SK-N-SH (cell line): ENCODE data around the gene SPTB. TPM values are rescaled to one million over a fixed set of nuclear protein-coding genes. Genes with fewer than 3 reads are reported as not detected.

ENCODE experiments used
- CTCF ChIA-PET: fragments of 300-600, 350-600 bp; formaldehyde crosslinking; extraction: SDS; loops from one replicate; lab custom pipeline; 2021; lab: Yijun Ruan, JAX
- POLR2A ChIA-PET: fragments of 350-600 bp; sonication (Branson Sonifier 250); formaldehyde crosslinking; extraction: SDS; loops from one replicate; lab custom pipeline; 2020; ENCODE audit warnings: antibody characterized with exemption, inconsistent platforms; lab: Yijun Ruan, JAX
- DNase-seq: peaks from one replicate; pipeline ENCODE4 v3.0.0; 2012
- H2AFZ ChIP-seq: fragments of 200-600 bp; sonication (generic); 2 replicates; pipeline ENCODE4 v1.8.1; 2016; ENCODE audit warnings: antibody characterized with exemption, mild to moderate bottlenecking, low read depth
- H3F3A ChIP-seq: fragments of 200-600 bp; sonication (generic); replicated peaks from 2 replicates; pipeline ENCODE3; 2016; ENCODE audit warnings: antibody characterized with exemption, mild to moderate bottlenecking; ENCODE audit not compliant: insufficient read depth
- H3K27ac ChIP-seq, 2 experiments: fragments of 200-500 bp in 1 of 2; fragments of 200-600 bp in 1 of 2; sonication (Bioruptor generic) in 1 of 2; sonication (generic), shearing (Covaris generic) in 1 of 2; 2 replicates each; pipeline versions ENCODE4 v1.5.1 to v1.6.1; 2014 to 2016; ENCODE audit warnings: low read depth in 2 of 2, inconsistent platforms in 1 of 2, low read length in 1 of 2, mild to moderate bottlenecking in 1 of 2, mixed read lengths in 1 of 2
- H3K27me3 ChIP-seq: fragments of 200-600 bp; sonication (generic), shearing (Covaris generic); 2 replicates; pipeline ENCODE4 v1.6.1; 2016; ENCODE audit warnings: mixed run types; ENCODE audit not compliant: insufficient read depth
- H3K36me3 ChIP-seq, 2 experiments: fragments of 200-500 bp in 1 of 2; fragments of 200-600 bp in 1 of 2; sonication (Bioruptor generic) in 1 of 2; sonication (generic) in 1 of 2; replicated peaks in 1 of 2; 2 replicates each; pipeline versions ENCODE3 to v1.5.1; 2014 to 2016; ENCODE audit warnings: low read length in 1 of 2, mild to moderate bottlenecking in 1 of 2; ENCODE audit not compliant: insufficient read depth in 2 of 2, control insufficient read depth in 1 of 2
- H3K4me1 ChIP-seq, 2 experiments: fragments of 200-500 bp in 1 of 2; fragments of 200-600 bp in 1 of 2; sonication (Bioruptor generic) in 1 of 2; sonication (generic), shearing (Covaris generic) in 1 of 2; 2 replicates each; pipeline versions ENCODE4 v1.5.1 to v1.6.1; 2014 to 2016; ENCODE audit warnings: low read depth in 1 of 2, low read length in 1 of 2, mixed run types in 1 of 2; ENCODE audit not compliant: insufficient read depth in 2 of 2, control insufficient read depth in 1 of 2
- H3K4me2 ChIP-seq: fragments of 200-600 bp; sonication (generic), shearing (Covaris generic); 2 replicates; pipeline ENCODE4 v1.6.1; 2017; ENCODE audit warnings: mixed run types
- H3K4me3 ChIP-seq, 2 experiments: fragments of 200-500 bp in 1 of 2; fragments of 200-600 bp in 1 of 2; sonication (Bioruptor generic) in 1 of 2; sonication (generic), shearing (Covaris generic) in 1 of 2; 2 replicates each; pipeline versions ENCODE4 v1.5.1 to v1.8.1; 2014 to 2016; ENCODE audit warnings: low read depth in 2 of 2, inconsistent platforms in 1 of 2, low read length in 1 of 2, mild to moderate bottlenecking in 1 of 2, mixed read lengths in 1 of 2, moderate library complexity in 1 of 2
- H3K79me2 ChIP-seq: fragments of 200-600 bp; sonication (generic); 2 replicates; pipeline ENCODE4 v1.8.1; 2017; ENCODE audit warnings: mild to moderate bottlenecking; ENCODE audit not compliant: insufficient read depth
- H3K9ac ChIP-seq: fragments of 200-600 bp; sonication (generic); 2 replicates; pipeline ENCODE4 v1.6.1; 2017; ENCODE audit warnings: mixed run types
- H3K9me2 ChIP-seq: fragments of 200-600 bp; sonication (generic); 2 replicates; pipeline ENCODE4 v1.6.1; 2017; ENCODE audit warnings: mixed run types
- H3K9me3 ChIP-seq: fragments of 200-600 bp; sonication (generic); 2 replicates; pipeline ENCODE4 v1.6.1; 2017; ENCODE audit warnings: mixed run types, mild to moderate bottlenecking, moderate library complexity
- H4K20me1 ChIP-seq: fragments of 200-600 bp; sonication (generic); 2 replicates; pipeline ENCODE4 v1.6.1; 2017; ENCODE audit warnings: mild to moderate bottlenecking, mixed run types; ENCODE audit not compliant: insufficient read depth
- CHD2 ChIP-seq: fragments of 150-350 bp; IDR thresholded peaks from 2 replicates; pipeline ENCODE4 v1.6.1; 2018; ENCODE audit warnings: low read length; ENCODE audit not compliant: partially characterized antibody
- ELF1 ChIP-seq: IDR thresholded peaks from 2 replicates; pipeline ENCODE4 v1.4.0; 2012
- EP300 ChIP-seq, 2 experiments: IDR thresholded peaks; 2 replicates each; pipeline versions ENCODE4 v1.4.0 to v1.6.1; 2012; ENCODE audit warnings: borderline replicate concordance in 1 of 2, low read depth in 1 of 2, low read length in 1 of 2
- EZH2phosphoT487 ChIP-seq: fragments of 200-600 bp; sonication (generic); IDR thresholded peaks from 2 replicates; pipeline ENCODE4 v1.6.1; 2017; ENCODE audit warnings: low read depth, mixed run types, mild to moderate bottlenecking, antibody characterized with exemption, moderate library complexity, borderline replicate concordance
- FOXJ3 ChIP-seq: sonication (generic); formaldehyde crosslinking; IDR thresholded peaks from 2 replicates; pipeline ENCODE4 v1.5.1; 2020; ENCODE audit warnings: mild to moderate bottlenecking, missing genetic modification reagents
- GABPA ChIP-seq: IDR thresholded peaks from 2 replicates; pipeline ENCODE4 v1.4.0; 2012; ENCODE audit warnings: low read depth, mild to moderate bottlenecking
- GATA2 ChIP-seq: sonication (generic); formaldehyde crosslinking; IDR thresholded peaks from 2 replicates; pipeline ENCODE4 v1.5.0; 2020; ENCODE audit warnings: mild to moderate bottlenecking, missing genetic modification reagents
- IRF3 ChIP-seq: fragments of 150-350 bp; IDR thresholded peaks from 2 replicates; pipeline ENCODE4 v1.6.1; 2016; ENCODE audit warnings: mild to moderate bottlenecking, low read depth, low read length
- MEF2A ChIP-seq: IDR thresholded peaks from 2 replicates; pipeline ENCODE4 v1.4.0; 2012; ENCODE audit warnings: low read depth, borderline replicate concordance
- RAD21 ChIP-seq: IDR thresholded peaks from 2 replicates; pipeline ENCODE4 v1.6.1; 2012; ENCODE audit warnings: mild to moderate bottlenecking, low read length
- REST ChIP-seq: IDR thresholded peaks from 2 replicates; pipeline ENCODE4 v1.6.1; 2012; ENCODE audit warnings: mild to moderate bottlenecking, low read depth, low read length, moderate library complexity
- RFX5 ChIP-seq: IDR thresholded peaks from 2 replicates; pipeline ENCODE4 v1.6.1; 2012; ENCODE audit warnings: mild to moderate bottlenecking, improper control_type of control experiment, low read length
- RXRA ChIP-seq: IDR thresholded peaks from 2 replicates; pipeline ENCODE4 v1.4.0; 2012; ENCODE audit warnings: low read depth, mild to moderate bottlenecking, borderline replicate concordance
- SIN3A ChIP-seq: IDR thresholded peaks from 2 replicates; pipeline ENCODE4 v1.6.1; 2012; ENCODE audit warnings: low read depth, mild to moderate bottlenecking, low read length, moderate library complexity, borderline replicate concordance
- SMC3 ChIP-seq: IDR thresholded peaks from 2 replicates; pipeline ENCODE4 v1.6.1; 2012; ENCODE audit warnings: low read depth, low read length, improper control_type of control experiment
- TAF1 ChIP-seq: IDR thresholded peaks from 2 replicates; pipeline ENCODE4 v1.6.1; 2012; ENCODE audit warnings: low read depth, mild to moderate bottlenecking, low read length, moderate library complexity, borderline replicate concordance
- ZBTB33 ChIP-seq: IDR thresholded peaks from 2 replicates; pipeline ENCODE4 v1.4.0; 2012; ENCODE audit warnings: low read depth, borderline replicate concordance
- WGBS: methylation state at CpG from one replicate; pipeline ENCODE4 v1.1.6; 2017; ENCODE audit warnings: low lambda C conversion rate; 5-methylcytosine and 5-hydroxymethylcytosine counted together
- polyA plus RNA-seq, 3 experiments: library from polyadenylated mRNA; depleted of rRNA; stranded (reverse); fragments of >200 nt; gene quantifications; 2 replicates each; pipeline ENCODE4 v1.2.3, GENCODE V29; 2012
- TF ChIP-seq, protein P1 (sequence below): IDR thresholded peaks from 2 replicates; pipeline ENCODE4; 2012
- TF ChIP-seq, protein P2 (sequence below): IDR thresholded peaks from 2 replicates; pipeline ENCODE4 v1.4.0; 2012; ENCODE audit warnings: low read depth, borderline replicate concordance

Gene SPTB
- polyA plus RNA-seq, 1 of the 3 experiments (the other 2 are of a cell fraction) = 0.15 TPM

GRCh38 chr14:64848239-64848638 lies 31.5 kb downstream of the SPTB start (continued):
- TF ChIP-seq, protein P1, sequence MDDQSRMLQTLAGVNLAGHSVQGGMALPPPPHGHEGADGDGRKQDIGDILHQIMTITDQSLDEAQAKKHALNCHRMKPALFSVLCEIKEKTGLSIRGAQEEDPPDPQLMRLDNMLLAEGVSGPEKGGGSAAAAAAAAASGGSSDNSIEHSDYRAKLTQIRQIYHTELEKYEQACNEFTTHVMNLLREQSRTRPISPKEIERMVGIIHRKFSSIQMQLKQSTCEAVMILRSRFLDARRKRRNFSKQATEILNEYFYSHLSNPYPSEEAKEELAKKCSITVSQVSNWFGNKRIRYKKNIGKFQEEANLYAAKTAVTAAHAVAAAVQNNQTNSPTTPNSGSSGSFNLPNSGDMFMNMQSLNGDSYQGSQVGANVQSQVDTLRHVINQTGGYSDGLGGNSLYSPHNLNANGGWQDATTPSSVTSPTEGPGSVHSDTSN = no peak
- TF ChIP-seq SIN3A (no peak), ELF1 (no peak)

- Histone ChIP-seq H3K4me2 (peak overlapping the region; percentile 34), H4K20me1 (no peaks in the 10 kb centered on the region), H3K36me3 (no peaks in the 10 kb centered on the region), H3K9me2 (no peaks in the 10 kb centered on the region), H3K9me3 (no peaks in the 10 kb centered on the region), H3K4me3 (no peak overlapping the region; a peak in 1 of 4 replicates), H3K79me2 (no peaks in the 10 kb centered on the region), H3K4me1 (peaks cover 6 to 7% of the 10 kb centered on the region in 2 experiments; a peak in 3 of 4 replicates), H3F3A (peaks cover 3% of the 10 kb centered on the region), H3K27ac (no peak overlapping the region), H2AFZ (no peak overlapping the region), H3K9ac (no peak overlapping the region), H3K27me3 (0 out of 2 replicates have a peak, but pooled peaks cover 4% of the 10 kb centered on the region)
- no peak for DNase-seq
- ChIA-PET POLR2A (no interaction called here), CTCF (interaction anchor here (3.5 to 3.8 kb wide), 3 partner anchors 11 to 45 kb away, joined by 16 to 21 read pairs (median 20); no protein-coding TSS in a partner anchor)
- TF ChIP-seq EP300 (IDR thresholded peaks at IDR 0.05; ENCODE audit: borderline replicate concordance in 1 of 2, low read depth in 1 of 2, low read length in 1 of 2) (no peak), IRF3 (no peak), EZH2phosphoT487 (no peak), ZBTB33 (no peak), GABPA (no peak), GATA2 (CRISPR knock-in tag) (no peak), TAF1 (no peak), REST (no peak), RXRA (no peak), ELF1 (no peak), SMC3 (no peak), MEF2A (no peak), RAD21 (no peak), FOXJ3 (no peak), SIN3A (no peak), RFX5 (no peak), CHD2 (no peak)
- TF ChIP-seq, protein P1 = no peak
- TF ChIP-seq, protein P2, sequence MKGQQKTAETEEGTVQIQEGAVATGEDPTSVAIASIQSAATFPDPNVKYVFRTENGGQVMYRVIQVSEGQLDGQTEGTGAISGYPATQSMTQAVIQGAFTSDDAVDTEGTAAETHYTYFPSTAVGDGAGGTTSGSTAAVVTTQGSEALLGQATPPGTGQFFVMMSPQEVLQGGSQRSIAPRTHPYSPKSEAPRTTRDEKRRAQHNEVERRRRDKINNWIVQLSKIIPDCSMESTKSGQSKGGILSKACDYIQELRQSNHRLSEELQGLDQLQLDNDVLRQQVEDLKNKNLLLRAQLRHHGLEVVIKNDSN = no peak
- WGBS = 91% methylated on average over 4 of the region's 4 CpGs
Measured at GRCh38 chr14:64846319-64846718, 33.4 kb downstream of the SPTB start.
